C4-2B (cell line): ENCODE results near the gene TCP11.

Source experiments
- H3K27ac ChIP-seq: fragments of 450-650 bp; 2 replicates; pipeline ENCODE4 v1.5.1; 2017
- ZFX ChIP-seq: fragments of 450-650 bp; IDR thresholded peaks from 2 replicates; pipeline ENCODE4 v1.6.1; 2017
- TF ChIP-seq, protein P1 (sequence below): fragments of 450-650 bp; conservative IDR thresholded peaks from 2 replicates; pipeline ENCODE4 v1.5.1; 2017; ENCODE audit warnings: mild to moderate bottlenecking

Gene TCP11

DNA sequence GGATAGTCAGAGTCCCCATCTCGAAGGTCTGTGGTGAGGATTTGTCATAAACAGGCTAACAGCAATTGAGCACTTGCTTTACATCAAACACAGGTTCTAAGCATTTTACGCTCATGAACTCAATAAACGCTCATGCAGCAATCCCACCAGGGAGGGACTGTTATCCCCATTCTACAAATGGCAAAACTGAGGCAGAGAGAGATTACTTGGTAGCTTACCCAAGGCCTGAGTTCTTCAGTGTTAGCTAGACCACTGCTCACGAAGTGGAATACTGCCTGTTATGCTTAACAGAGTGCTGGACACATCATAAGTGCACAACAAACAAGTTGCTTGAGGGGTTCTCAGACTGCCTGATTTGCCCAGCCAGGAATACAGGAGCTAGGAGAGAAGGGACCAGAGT lies 23.7 kb upstream of the TCP11 start:
- H3K27ac ChIP-seq, result peak overlapping the region; percentile 66

DNA sequence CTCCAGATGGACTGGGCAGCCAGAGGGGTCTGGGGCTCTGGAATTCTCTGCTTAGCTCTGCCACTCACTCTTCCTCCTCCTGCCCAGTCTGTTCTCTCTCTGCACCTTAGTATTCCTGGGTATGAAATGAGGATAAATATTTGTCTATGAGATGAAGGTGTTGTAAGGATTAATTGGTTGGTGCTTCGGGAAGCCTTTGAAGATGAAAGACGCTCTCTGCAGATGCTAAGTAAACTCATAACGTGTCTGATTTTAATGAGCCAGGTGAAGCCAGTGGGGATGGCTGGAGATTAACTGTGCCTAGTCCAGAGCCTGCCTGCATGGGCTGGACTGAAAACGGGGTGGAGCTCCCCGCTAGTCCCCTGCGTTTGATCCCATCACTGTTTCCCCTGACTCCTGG lies 23.1 kb upstream of the TCP11 start:
- no peak for TF ChIP-seq ZFX
- TF ChIP-seq, protein P1, sequence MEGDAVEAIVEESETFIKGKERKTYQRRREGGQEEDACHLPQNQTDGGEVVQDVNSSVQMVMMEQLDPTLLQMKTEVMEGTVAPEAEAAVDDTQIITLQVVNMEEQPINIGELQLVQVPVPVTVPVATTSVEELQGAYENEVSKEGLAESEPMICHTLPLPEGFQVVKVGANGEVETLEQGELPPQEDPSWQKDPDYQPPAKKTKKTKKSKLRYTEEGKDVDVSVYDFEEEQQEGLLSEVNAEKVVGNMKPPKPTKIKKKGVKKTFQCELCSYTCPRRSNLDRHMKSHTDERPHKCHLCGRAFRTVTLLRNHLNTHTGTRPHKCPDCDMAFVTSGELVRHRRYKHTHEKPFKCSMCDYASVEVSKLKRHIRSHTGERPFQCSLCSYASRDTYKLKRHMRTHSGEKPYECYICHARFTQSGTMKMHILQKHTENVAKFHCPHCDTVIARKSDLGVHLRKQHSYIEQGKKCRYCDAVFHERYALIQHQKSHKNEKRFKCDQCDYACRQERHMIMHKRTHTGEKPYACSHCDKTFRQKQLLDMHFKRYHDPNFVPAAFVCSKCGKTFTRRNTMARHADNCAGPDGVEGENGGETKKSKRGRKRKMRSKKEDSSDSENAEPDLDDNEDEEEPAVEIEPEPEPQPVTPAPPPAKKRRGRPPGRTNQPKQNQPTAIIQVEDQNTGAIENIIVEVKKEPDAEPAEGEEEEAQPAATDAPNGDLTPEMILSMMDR, result no peak
- H3K27ac ChIP-seq, result no peak overlapping the region

More for the DNA sequence above, 23.7 kb upstream of the TCP11 start:
- TF ChIP-seq, protein P1, result no peak
- TF ChIP-seq ZFX, result no peak

GRCh38 chr6:35163836-35164235 lies 22.7 kb upstream of the TCP11 start:
- TF ChIP-seq, protein P1, result no peak
- no peak for TF ChIP-seq ZFX
- H3K27ac ChIP-seq, result no peak overlapping the region

DNA sequence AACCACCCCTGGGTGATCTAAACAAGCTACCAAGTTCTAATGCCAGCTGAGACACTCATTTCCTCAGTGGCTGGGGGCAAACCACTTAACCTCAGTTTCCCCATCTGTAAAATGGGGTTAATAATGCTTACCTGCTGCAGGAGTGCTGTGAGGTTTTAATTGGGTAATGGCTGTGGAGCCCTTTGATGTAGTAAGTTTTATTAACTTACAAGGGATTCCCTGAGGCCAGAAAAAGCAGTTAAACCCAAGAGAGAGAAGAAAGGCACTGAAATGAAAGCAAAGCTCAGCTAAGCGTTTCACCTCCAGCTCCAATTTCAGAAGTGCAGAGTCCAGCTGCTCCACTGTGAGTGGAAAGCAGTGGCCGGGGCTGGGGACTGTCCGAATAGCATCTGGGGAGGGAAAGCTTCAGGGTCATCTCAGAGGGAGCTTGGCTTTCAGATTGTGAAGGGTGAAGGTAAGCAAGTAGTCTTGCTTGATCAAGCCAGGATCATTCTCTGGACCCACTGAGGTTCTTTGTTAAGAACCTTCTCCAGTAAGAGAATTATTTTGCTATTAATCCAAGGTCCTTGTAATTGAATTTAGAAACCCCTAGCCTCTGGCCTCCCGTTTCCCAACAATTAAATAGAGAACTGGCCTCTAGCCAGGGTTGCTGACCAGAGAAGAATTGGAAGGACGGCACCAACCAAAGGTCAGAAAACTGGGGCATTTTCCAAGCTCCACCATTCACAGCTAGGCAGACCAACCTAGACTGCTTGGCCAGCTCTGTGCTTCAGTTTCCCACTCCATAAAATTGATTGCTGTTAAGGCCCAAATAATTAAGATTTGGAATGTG lies 20.9 kb upstream of the TCP11 start:
- TF ChIP-seq ZFX, result no peak
- TF ChIP-seq, protein P1, result no peak
- H3K27ac ChIP-seq, result no peak overlapping the region

DNA sequence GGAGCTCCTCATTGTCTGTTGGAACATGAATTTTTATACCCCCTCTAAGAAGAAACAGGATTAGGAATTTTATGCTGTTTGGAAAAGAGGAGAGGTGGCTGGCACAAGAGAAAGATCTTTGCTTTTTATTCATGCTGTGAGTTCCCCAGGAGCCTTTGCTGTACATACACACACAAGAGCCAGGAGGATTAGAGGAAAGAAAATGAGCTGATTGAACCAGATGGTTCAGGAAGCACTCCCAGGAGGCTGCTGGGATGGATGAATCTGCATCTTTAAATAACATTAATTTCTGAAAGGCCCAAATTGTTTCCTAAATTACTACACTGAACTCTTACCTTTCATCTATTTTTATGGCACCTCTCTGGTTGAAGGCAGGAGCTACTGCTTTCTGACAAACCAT lies 20.1 kb upstream of the TCP11 start:
- TF ChIP-seq ZFX, result no peak
- TF ChIP-seq, protein P1, result no peak

GRCh38 chr6:35160642-35161041 lies 19.5 kb upstream of the TCP11 start:
- peak overlapping the region; percentile 8; the same call in 1 of the 2 replicates for H3K27ac ChIP-seq
- TF ChIP-seq ZFX, result no peak
- TF ChIP-seq, protein P1, result no peak

More for the DNA sequence above, 20.1 kb upstream of the TCP11 start:
- no peak overlapping the region for H3K27ac ChIP-seq

DNA sequence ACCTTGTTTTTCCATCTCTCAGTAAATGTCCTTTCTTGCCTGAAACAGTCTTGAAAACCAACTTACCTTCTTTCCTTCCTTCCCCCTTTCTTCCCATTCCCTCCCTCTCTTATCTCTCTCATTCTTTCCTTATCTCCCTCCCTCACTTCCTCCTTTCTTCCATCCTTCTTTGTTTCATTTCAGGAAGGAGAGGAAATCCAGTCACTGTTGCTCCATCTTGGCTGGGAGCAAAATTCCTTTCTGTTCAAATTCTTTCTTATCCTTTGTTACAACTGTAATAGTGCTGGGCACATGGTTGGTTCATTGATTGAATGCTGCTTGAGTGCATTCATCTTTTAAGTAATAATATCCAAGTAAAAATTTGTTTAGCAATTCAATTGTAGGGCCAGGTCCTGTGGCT lies 17.4 kb upstream of the TCP11 start:
- TF ChIP-seq, protein P1, result no peak
- TF ChIP-seq ZFX, result no peak

More for the DNA sequence above, 17.4 kb upstream of the TCP11 start:
- no peak overlapping the region for H3K27ac ChIP-seq
